HUDEP-2 (cell line): ENCODE data around the gene TEX54.
A peak's percentile ranks its signal among the peaks of the same experiment; 100 is the strongest.
"Not testable (repeated sequence)": the region's sequence is repeated elsewhere in the genome, so short reads cannot be mapped to it uniquely, and the experiment has no call there.

Source experiments
- DNase-seq, 76 experiments: peaks; one replicate each; lab custom pipeline; 2025; ENCODE audit not compliant: unreplicated experiment in 76 of 76; lab: John Stamatoyannopoulos, UW

The TEX54 gene

GRCh38 chr11:62839050-62839945 is 6.7 kb upstream of the TEX54 start, which contains the start of gene WDR74:
Gene WDR74, minus strand, starts transcription at chr11:62839590. Its CDS starts 20 bp downstream, at chr11:62839570.
- peak in 71 of 76 experiments; percentile 42 to 90 (median 76) for DNase-seq

GRCh38 chr11:62835336-62835735 is 2.7 kb upstream of the TEX54 start:
- DNase-seq: no peak

GRCh38 chr11:62831520-62832335 is 913 bp downstream of the TEX54 start, which contains the start of gene STX5:
Gene STX5, minus strand, starts transcription at chr11:62832051. Its CDS starts 808 bp downstream, at chr11:62831243.
- DNase-seq: peak in 75 of 76 experiments; percentile 54 to 99 (median 97)

- peak in 1 of 76 experiments; percentile 37 for DNase-seq
These were observed 1.6 kb downstream of the TEX54 start for GRCh38 chr11:62830904-62831519.

- not testable (repeated sequence) for DNase-seq
These were observed 4.5 kb downstream of the TEX54 start for GRCh38 chr11:62828130-62828529.

- no peak for DNase-seq
These were observed 9.0 kb downstream of the TEX54 start for GRCh38 chr11:62823677-62824076.

- DNase-seq: no peak
These were observed 15.5 kb downstream of the TEX54 start for GRCh38 chr11:62817129-62817528.

GRCh38 chr11:62816557-62816956 is 16.1 kb downstream of the TEX54 start:
- DNase-seq: no peak

- no peak for DNase-seq
These were observed 21.0 kb downstream of the TEX54 start for GRCh38 chr11:62811659-62812058.

- no peak for DNase-seq
These were observed 21.9 kb downstream of the TEX54 start for GRCh38 chr11:62810748-62811147.

GRCh38 chr11:62806611-62807121 is 26.0 kb downstream of the TEX54 start:
- DNase-seq: no peak

GRCh38 chr11:62805961-62806441 is 26.6 kb downstream of the TEX54 start:
- DNase-seq: peak in 8 of 76 experiments; percentile 12 to 44 (median 27)

GRCh38 chr11:62805076-62805892 is 27.4 kb downstream of the TEX54 start, which contains the start of gene NXF1:
Gene NXF1, minus strand, starts transcription at chr11:62805440. Its CDS starts 84 bp downstream, at chr11:62805356.
- peak in 74 of 76 experiments; percentile 48 to 96 (median 89) for DNase-seq

GRCh38 chr11:62804310-62805075 is 28.1 kb downstream of the TEX54 start:
- peak in 1 of 76 experiments; percentile 25 for DNase-seq

- no peak for DNase-seq
These were observed 31.6 kb downstream of the TEX54 start for GRCh38 chr11:62801071-62801470.

GRCh38 chr11:62799486-62799885 is 33.2 kb downstream of the TEX54 start:
- DNase-seq: no peak

GRCh38 chr11:62796281-62796680 is 36.4 kb downstream of the TEX54 start:
- no peak for DNase-seq

GRCh38 chr11:62794201-62794775 is 38.4 kb downstream of the TEX54 start:
- DNase-seq: no peak
